ENCODE results near the gene PPOX.

The PPOX gene

DNA sequence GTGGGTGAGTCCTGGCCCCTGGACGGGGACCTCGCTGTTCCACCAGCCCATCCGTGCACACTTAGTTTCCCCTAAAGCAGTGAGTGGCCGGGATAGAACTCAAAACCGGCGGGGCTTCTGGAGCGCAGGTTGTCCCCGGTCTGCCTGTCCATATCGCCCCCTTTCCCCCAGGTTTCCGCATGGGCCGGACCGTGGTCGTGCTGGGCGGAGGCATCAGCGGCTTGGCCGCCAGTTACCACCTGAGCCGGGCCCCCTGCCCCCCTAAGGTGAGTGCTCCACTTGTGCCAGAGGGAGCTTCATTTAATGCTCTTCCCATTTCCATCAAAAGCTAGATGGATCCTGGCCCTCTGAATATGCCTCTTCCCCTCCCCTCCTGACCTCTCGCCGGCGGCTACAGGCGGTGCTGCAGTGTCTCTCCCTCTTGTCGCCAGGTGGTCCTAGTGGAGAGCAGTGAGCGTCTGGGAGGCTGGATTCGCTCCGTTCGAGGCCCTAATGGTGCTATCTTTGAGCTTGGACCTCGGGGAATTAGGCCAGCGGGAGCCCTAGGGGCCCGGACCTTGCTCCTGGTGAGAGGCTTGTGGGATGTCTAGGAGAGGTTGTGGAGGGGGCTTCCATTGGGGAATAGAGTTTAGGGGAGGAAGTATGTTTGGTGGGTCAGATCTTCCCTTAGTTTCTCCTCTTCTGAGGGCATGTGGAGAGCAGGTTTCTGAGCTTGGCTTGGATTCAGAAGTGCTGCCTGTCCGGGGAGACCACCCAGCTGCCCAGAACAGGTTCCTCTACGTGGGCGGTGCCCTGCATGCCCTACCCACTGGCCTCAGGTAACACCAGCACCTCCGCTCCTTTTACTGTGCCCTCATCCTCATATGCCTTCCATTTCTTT is 683 bp downstream of the PPOX start:
- no peaks in the 10 kb centered on the region for H3K9me3 ChIP-seq (ENCODE audit: control insufficient read depth, insufficient read depth, low read length)
- H3K4me1 ChIP-seq (ENCODE audit: control insufficient read depth, insufficient read depth, low read length), result no peaks in the 10 kb centered on the region
- H3K36me3 ChIP-seq (ENCODE audit: control insufficient read depth, insufficient read depth, low read length), result peaks cover 56% of the 10 kb centered on the region
- H3K27me3 ChIP-seq (ENCODE audit: control insufficient read depth, insufficient read depth, low read length), result no peaks in the 10 kb centered on the region
- H3K4me3 ChIP-seq (ENCODE audit: low read depth, low read length), result peak overlapping the region; percentile 69
- peak overlapping the region; percentile 14; the same call in 1 of the 2 replicates for H3K9ac ChIP-seq (ENCODE audit: low read depth, low read length)
- H3K27ac ChIP-seq (ENCODE audit: low read depth, low read length), result peak overlapping the region; percentile 83

DNA sequence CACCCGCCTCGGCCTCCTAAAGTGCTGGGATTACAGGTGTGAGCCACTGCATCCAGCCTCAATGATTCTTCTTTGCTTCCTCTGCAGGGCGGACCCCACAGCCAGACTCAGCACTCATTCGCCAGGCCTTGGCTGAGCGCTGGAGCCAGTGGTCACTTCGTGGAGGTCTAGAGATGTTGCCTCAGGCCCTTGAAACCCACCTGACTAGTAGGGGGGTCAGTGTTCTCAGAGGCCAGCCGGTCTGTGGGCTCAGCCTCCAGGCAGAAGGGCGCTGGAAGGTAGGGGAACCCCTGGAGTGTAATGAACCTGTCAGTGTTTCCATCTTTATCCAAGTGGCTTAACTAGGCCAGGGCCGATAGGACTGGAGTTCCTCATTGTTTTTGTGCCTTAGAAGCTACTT is 2.7 kb downstream of the PPOX start:
- H3K9ac ChIP-seq (ENCODE audit: low read depth, low read length), result no peak overlapping the region
- H3K9me3 ChIP-seq (ENCODE audit: control insufficient read depth, insufficient read depth, low read length), result no peaks in the 10 kb centered on the region
- no peak overlapping the region for H3K27ac ChIP-seq (ENCODE audit: low read depth, low read length)
- H3K4me1 ChIP-seq (ENCODE audit: control insufficient read depth, insufficient read depth, low read length), result no peaks in the 10 kb centered on the region
- H3K4me3 ChIP-seq (ENCODE audit: low read depth, low read length), result no peak overlapping the region
- H3K36me3 ChIP-seq (ENCODE audit: control insufficient read depth, insufficient read depth, low read length), result peaks cover 56% of the 10 kb centered on the region
- no peaks in the 10 kb centered on the region for H3K27me3 ChIP-seq (ENCODE audit: control insufficient read depth, insufficient read depth, low read length)

DNA sequence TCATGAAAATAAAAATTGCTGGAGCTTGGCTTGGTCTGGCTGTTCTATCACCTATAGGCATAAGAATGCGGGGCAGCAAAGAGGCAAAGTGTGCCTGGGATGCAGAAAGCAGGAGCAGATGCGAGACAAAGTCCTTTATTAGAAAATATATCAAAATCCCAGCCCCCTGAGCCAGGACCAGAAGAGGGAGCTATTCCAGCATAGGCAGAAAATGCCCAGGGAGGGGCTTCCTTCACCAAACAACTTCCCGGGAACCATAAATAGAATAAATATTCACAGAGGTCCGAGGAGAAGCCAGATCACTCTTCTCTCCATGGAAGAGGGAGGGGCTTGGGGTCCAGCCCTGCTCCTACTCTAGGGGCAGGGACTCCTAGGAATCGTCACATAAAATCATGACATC is 5.0 kb downstream of the PPOX start:
- H3K9me3 ChIP-seq (ENCODE audit: control insufficient read depth, insufficient read depth, low read length), result no peaks in the 10 kb centered on the region
- no peaks in the 10 kb centered on the region for H3K4me1 ChIP-seq (ENCODE audit: control insufficient read depth, insufficient read depth, low read length)
- no peaks in the 10 kb centered on the region for H3K27me3 ChIP-seq (ENCODE audit: control insufficient read depth, insufficient read depth, low read length)
- H3K36me3 ChIP-seq (ENCODE audit: control insufficient read depth, insufficient read depth, low read length), result peaks cover 64% of the 10 kb centered on the region
- H3K4me3 ChIP-seq (ENCODE audit: low read depth, low read length), result no peak overlapping the region
- no peak overlapping the region for H3K9ac ChIP-seq (ENCODE audit: low read depth, low read length)
- H3K27ac ChIP-seq (ENCODE audit: low read depth, low read length), result no peak overlapping the region

DNA sequence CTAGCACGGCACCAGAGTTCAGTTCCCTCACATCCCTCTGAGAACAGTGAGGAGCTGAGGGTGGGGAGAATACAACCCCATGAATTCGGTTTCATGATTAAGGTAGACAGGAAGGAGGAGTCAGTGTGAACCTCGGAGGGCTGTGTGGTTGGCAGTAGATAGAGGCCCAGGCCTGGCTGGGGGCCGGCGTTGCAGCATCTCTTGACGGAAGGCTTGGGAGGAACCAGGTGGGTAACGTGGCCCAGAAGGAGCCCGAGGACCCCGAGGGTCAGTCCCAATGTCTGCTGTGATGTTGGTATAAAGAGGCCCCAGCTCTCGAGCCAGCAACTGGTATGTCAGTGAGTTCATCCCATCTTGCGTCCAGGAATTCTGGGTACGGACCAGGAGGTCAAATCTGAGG is 5.5 kb downstream of the PPOX start:
- H3K27ac ChIP-seq (ENCODE audit: low read depth, low read length), result no peak overlapping the region

DNA sequence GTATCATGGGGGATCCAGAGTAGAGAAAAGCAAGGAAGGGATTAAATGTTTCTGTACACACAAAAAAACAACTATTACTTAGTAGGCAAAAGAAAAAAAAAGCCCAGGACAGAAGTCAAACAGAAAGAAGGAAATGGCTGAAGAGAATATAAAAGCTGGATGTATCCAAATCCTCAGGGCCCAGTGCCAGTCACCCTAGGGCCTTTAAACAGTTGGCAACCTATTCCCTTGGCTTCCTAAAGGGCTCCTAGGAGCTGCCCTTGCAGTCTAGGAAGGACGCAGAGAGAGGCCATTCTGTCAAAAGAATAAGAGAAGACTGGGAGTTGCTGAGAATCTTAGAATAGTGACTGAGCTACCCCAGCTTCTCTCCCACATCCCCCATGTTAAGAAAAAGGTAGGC is 6.1 kb downstream of the PPOX start:
- no peak overlapping the region for H3K4me3 ChIP-seq (ENCODE audit: low read depth, low read length)
- H3K27ac ChIP-seq (ENCODE audit: low read depth, low read length), result no peak overlapping the region
- H3K9ac ChIP-seq (ENCODE audit: low read depth, low read length), result no peak overlapping the region
- H3K9me3 ChIP-seq (ENCODE audit: control insufficient read depth, insufficient read depth, low read length), result no peaks in the 10 kb centered on the region
- H3K36me3 ChIP-seq (ENCODE audit: control insufficient read depth, insufficient read depth, low read length), result peaks cover 64% of the 10 kb centered on the region
- no peaks in the 10 kb centered on the region for H3K4me1 ChIP-seq (ENCODE audit: control insufficient read depth, insufficient read depth, low read length)
- no peaks in the 10 kb centered on the region for H3K27me3 ChIP-seq (ENCODE audit: control insufficient read depth, insufficient read depth, low read length)

More for the DNA sequence above, 5.5 kb downstream of the PPOX start:
- Histone ChIP-seq H3K9me3 (ENCODE audit: control insufficient read depth, insufficient read depth, low read length) (no peaks in the 10 kb centered on the region), H3K9ac (ENCODE audit: low read depth, low read length) (no peak overlapping the region), H3K4me3 (ENCODE audit: low read depth, low read length) (no peak overlapping the region), H3K4me1 (ENCODE audit: control insufficient read depth, insufficient read depth, low read length) (no peaks in the 10 kb centered on the region), H3K27me3 (ENCODE audit: control insufficient read depth, insufficient read depth, low read length) (no peaks in the 10 kb centered on the region), H3K36me3 (ENCODE audit: control insufficient read depth, insufficient read depth, low read length) (peaks cover 64% of the 10 kb centered on the region)

DNA sequence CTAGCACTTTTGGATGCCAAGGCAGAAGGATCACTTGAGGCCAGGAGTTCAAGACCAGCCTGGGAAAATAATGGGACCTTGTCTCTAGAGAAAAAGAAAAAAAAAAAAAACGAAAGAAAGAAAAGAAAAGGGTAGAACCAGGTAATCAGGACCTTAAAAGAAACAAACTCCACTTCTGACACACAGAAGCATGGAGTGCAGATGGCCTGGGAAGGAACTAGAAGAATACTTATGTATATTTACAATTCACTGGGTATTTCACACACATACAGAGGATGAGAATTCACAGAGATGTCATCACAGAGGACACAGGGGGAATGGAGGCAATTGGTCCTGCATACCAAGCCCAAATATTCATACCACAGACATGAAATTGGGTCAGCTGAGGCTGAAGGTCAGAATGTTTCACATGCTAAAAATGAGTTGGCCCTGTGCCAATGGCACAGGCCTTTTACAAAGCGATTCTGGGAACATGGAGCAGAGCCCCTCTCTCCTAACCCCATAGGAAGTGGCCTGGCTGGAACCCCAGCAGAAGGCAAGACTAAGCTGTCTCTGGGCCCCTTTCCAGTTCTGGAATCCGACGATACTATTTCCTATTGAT is 6.7 kb downstream of the PPOX start:
- Histone ChIP-seq H3K27me3 (ENCODE audit: control insufficient read depth, insufficient read depth, low read length) (no peaks in the 10 kb centered on the region), H3K27ac (ENCODE audit: low read depth, low read length) (no peak overlapping the region), H3K36me3 (ENCODE audit: control insufficient read depth, insufficient read depth, low read length) (peaks cover 64% of the 10 kb centered on the region), H3K9ac (ENCODE audit: low read depth, low read length) (no peak overlapping the region), H3K9me3 (ENCODE audit: control insufficient read depth, insufficient read depth, low read length) (no peaks in the 10 kb centered on the region), H3K4me1 (ENCODE audit: control insufficient read depth, insufficient read depth, low read length) (peaks cover 3% of the 10 kb centered on the region; the same call in 1 of the 2 replicates), H3K4me3 (ENCODE audit: low read depth, low read length) (no peak overlapping the region)

DNA sequence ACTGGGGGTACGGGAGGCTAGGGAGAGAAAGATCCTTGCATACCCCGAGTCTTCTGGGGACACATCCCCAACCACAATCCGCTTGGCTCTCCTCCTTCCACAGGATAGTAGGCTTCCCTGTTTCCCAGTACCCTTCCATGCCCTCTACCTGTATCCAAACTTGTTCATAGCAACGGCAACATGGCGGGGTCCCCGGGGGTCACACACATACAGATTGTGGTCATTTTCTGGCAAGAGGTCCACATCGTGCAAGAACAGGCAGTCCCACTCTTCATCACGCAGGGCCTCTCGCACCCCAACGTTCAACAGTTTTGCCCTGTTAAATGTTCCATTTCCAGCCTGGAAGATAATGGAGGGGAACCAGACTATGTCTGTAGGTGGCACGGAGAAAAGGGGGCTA is 7.5 kb downstream of the PPOX start:
- no peaks in the 10 kb centered on the region for H3K9me3 ChIP-seq (ENCODE audit: control insufficient read depth, insufficient read depth, low read length)
- no peak overlapping the region for H3K27ac ChIP-seq (ENCODE audit: low read depth, low read length)
- no peak overlapping the region for H3K4me3 ChIP-seq (ENCODE audit: low read depth, low read length)
- H3K9ac ChIP-seq (ENCODE audit: low read depth, low read length), result no peak overlapping the region
- peaks cover 9% of the 10 kb centered on the region; the same call in 1 of the 2 replicates for H3K4me1 ChIP-seq (ENCODE audit: control insufficient read depth, insufficient read depth, low read length)
- no peaks in the 10 kb centered on the region for H3K27me3 ChIP-seq (ENCODE audit: control insufficient read depth, insufficient read depth, low read length)
- H3K36me3 ChIP-seq (ENCODE audit: control insufficient read depth, insufficient read depth, low read length), result peaks cover 64% of the 10 kb centered on the region

DNA sequence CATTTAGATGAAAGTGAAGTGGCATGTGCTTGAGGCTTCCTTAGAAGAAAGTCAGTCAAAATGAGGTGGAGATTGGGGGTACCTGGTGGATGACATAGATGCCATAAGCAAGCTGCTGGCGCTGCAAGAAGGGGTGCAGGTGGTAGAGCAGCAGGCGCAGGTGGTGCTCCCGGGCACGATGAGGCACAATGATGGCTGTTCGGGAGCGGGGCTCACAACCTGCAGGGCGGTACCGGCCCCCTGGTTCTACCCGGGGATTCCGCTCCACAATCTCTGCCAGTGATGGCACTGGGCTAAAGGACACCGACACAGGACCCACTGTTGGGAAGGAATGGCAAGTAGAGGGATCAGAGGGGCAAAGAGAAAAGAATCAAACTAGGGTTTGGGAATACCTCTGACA is 8.7 kb downstream of the PPOX start:
- Histone ChIP-seq H3K9ac (ENCODE audit: low read depth, low read length) (no peak overlapping the region), H3K4me1 (ENCODE audit: control insufficient read depth, insufficient read depth, low read length) (peaks cover 9% of the 10 kb centered on the region; the same call in 1 of the 2 replicates), H3K4me3 (ENCODE audit: low read depth, low read length) (no peak overlapping the region), H3K27me3 (ENCODE audit: control insufficient read depth, insufficient read depth, low read length) (no peaks in the 10 kb centered on the region), H3K27ac (ENCODE audit: low read depth, low read length) (no peak overlapping the region), H3K9me3 (ENCODE audit: control insufficient read depth, insufficient read depth, low read length) (no peaks in the 10 kb centered on the region), H3K36me3 (ENCODE audit: control insufficient read depth, insufficient read depth, low read length) (peaks cover 53% of the 10 kb centered on the region)

DNA sequence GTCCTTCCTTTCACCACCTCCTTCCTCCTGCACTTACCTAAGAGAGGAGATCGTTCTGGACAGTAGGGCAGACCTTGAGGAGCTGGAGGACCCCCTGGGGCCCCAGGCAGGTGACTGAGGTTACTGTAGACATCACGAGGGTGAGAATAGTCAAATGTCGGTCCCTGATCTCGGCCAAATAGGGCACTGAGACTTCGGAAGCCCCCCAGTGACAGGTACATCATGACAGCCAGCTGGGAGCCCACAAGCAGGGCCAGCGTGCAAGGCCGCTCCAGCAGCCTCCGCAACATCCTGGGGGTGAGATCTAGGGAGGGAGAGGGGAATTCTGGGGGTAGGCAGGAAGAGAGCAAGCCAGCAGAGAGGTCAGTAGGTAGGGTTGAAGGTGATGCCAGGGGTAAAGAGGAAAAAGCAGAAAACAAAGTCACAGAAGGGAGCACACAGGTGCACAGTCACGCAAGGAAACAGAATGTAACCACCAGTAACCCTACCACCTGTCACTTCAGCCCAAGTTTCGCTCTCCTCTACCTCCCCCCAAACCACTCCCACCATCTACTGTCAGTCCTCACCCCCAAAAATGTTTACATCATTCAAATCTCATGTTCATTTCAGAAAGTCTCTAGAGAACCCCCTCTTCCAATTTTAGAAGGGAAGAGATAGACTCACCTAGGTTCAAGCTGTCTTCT is 9.7 kb downstream of the PPOX start:
- Histone ChIP-seq H3K36me3 (ENCODE audit: control insufficient read depth, insufficient read depth, low read length) (peaks cover 46% of the 10 kb centered on the region), H3K9ac (ENCODE audit: low read depth, low read length) (no peak overlapping the region), H3K4me1 (ENCODE audit: control insufficient read depth, insufficient read depth, low read length) (peaks cover 9% of the 10 kb centered on the region; the same call in 1 of the 2 replicates), H3K27ac (ENCODE audit: low read depth, low read length) (no peak overlapping the region), H3K9me3 (ENCODE audit: control insufficient read depth, insufficient read depth, low read length) (no peaks in the 10 kb centered on the region), H3K27me3 (ENCODE audit: control insufficient read depth, insufficient read depth, low read length) (no peaks in the 10 kb centered on the region), H3K4me3 (ENCODE audit: low read depth, low read length) (peak overlapping the region; percentile 90; the same call in 1 of the 2 replicates)

DNA sequence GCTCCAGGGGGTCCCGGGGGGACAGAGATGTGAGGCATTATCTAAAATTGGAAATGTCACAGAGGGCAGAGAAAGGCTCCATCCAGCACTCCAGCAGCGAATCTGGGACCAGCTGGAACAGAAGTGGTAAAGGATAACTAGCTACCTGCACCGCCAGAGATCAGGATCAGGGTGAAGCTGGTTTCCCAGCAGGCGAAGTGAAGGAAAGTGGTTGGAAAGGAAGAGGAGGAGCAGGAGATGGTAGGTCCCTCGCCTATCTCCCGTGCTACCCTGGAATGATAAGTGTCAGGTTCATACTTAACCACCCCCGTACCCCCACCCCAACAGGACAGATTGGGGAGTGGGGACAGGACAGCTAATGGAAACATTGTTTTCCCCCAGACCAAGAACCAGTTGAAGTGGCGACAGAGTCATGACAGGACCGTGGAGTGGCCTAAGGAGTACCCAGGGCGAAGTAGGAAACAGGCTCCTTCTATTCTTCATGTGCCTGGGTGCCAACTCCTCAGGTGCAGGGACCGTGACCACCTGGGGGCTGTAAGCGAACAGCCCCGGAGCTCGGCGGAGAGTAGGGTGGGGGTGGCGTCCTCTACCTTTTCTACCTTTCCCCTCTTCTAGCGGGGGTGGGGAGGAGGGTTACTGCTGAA is 10.4 kb downstream of the PPOX start:
- peak overlapping the region; percentile 83; the same call in 1 of the 2 replicates for H3K9ac ChIP-seq (ENCODE audit: low read depth, low read length)
- H3K27me3 ChIP-seq (ENCODE audit: control insufficient read depth, insufficient read depth, low read length), result no peaks in the 10 kb centered on the region
- H3K4me3 ChIP-seq (ENCODE audit: low read depth, low read length), result peak overlapping the region; percentile 90
- H3K9me3 ChIP-seq (ENCODE audit: control insufficient read depth, insufficient read depth, low read length), result no peaks in the 10 kb centered on the region
- peaks cover 39% of the 10 kb centered on the region for H3K36me3 ChIP-seq (ENCODE audit: control insufficient read depth, insufficient read depth, low read length)
- peak overlapping the region; percentile 81 for H3K27ac ChIP-seq (ENCODE audit: low read depth, low read length)
- H3K4me1 ChIP-seq (ENCODE audit: control insufficient read depth, insufficient read depth, low read length), result peaks cover 9% of the 10 kb centered on the region; the same call in 1 of the 2 replicates

All from HUES48 (cell line).